Activated naive CD4-positive, alpha-beta T cell treated with anti-CD3 and anti-CD28 coated beads, Interleukin-2, amount 10 ng/mL, durations not matched to agents 7 days and 5 days (primary cell): ENCODE data around the gene MYO5B.
A peak's percentile ranks its signal among the peaks of the same experiment; 100 is the strongest.
"Not testable (repeated sequence)": the region's sequence is repeated elsewhere in the genome, so short reads cannot be mapped to it uniquely, and the experiment has no call there.

Experiments used
- CTCF ChIA-PET: fragments of 350-600 bp; sonication (Branson Sonifier 250); formaldehyde crosslinking; loops from one replicate; lab custom pipeline; 2021; ENCODE audit warnings: antibody characterized with exemption; lab: Charles Lee
- DNase-seq: peaks from one replicate; pipeline ENCODE4 v3.0.0-alpha.2; 2020
- H3K27ac Mint-ChIP-seq: one replicate; pipeline ENCODE4 v1.8.0; 2021; ENCODE audit warnings: mild to moderate bottlenecking, moderate library complexity, mixed read lengths
- H3K27me3 Mint-ChIP-seq: one replicate; pipeline ENCODE4 v1.8.0; 2021; ENCODE audit warnings: mild to moderate bottlenecking, mixed read lengths
- H3K36me3 Mint-ChIP-seq: one replicate; pipeline ENCODE4 v1.8.0; 2021; ENCODE audit warnings: mixed read lengths
- H3K4me1 Mint-ChIP-seq: one replicate; pipeline ENCODE4 v1.8.0; 2021; ENCODE audit warnings: mixed read lengths
- H3K4me3 Mint-ChIP-seq: one replicate; pipeline ENCODE4 v1.8.0; 2021; ENCODE audit warnings: mild to moderate bottlenecking, moderate library complexity, mixed read lengths
- H3K9me3 Mint-ChIP-seq: one replicate; pipeline ENCODE4 v1.8.0; 2021; ENCODE audit warnings: mixed read lengths

MYO5B gene

GRCh38 chr18:49842656-49843055 is 352.3 kb downstream of the MYO5B start:
- H3K4me3 Mint-ChIP-seq, result no peak overlapping the region
- no peak overlapping the region for H3K27ac Mint-ChIP-seq
- no peaks in the 10 kb centered on the region for H3K4me1 Mint-ChIP-seq
- CTCF ChIA-PET, result no interaction called here
- no peaks in the 10 kb centered on the region for H3K36me3 Mint-ChIP-seq
- no peaks in the 10 kb centered on the region for H3K9me3 Mint-ChIP-seq
- no peak for DNase-seq
- peaks cover 20% of the 10 kb centered on the region for H3K27me3 Mint-ChIP-seq

- H3K27me3 Mint-ChIP-seq, result peaks cover 9% of the 10 kb centered on the region
- no peaks in the 10 kb centered on the region for H3K4me1 Mint-ChIP-seq
- no peak for DNase-seq
- no peak overlapping the region for H3K27ac Mint-ChIP-seq
- H3K4me3 Mint-ChIP-seq, result no peak overlapping the region
- H3K9me3 Mint-ChIP-seq, result no peaks in the 10 kb centered on the region
- CTCF ChIA-PET, result interaction anchor here (0.7 kb wide), 1 partner anchor 331 kb away, joined by 3 read pairs; no protein-coding TSS in a partner anchor
- no peaks in the 10 kb centered on the region for H3K36me3 Mint-ChIP-seq
Measured at GRCh38 chr18:49841236-49842217, 353.4 kb downstream of the MYO5B start.

GRCh38 chr18:49839012-49839411 is 355.9 kb downstream of the MYO5B start:
- Mint-ChIP-seq H3K4me1 (no peaks in the 10 kb centered on the region), H3K27ac (no peak overlapping the region), H3K4me3 (no peak overlapping the region), H3K27me3 (no peaks in the 10 kb centered on the region), H3K9me3 (no peaks in the 10 kb centered on the region), H3K36me3 (no peaks in the 10 kb centered on the region)
- CTCF ChIA-PET, result no interaction called here
- DNase-seq, result no peak

GRCh38 chr18:49838381-49838780 is 356.6 kb downstream of the MYO5B start:
- CTCF ChIA-PET, result no interaction called here
- H3K27ac Mint-ChIP-seq, result no peak overlapping the region
- no peaks in the 10 kb centered on the region for H3K27me3 Mint-ChIP-seq
- H3K4me1 Mint-ChIP-seq, result no peaks in the 10 kb centered on the region
- H3K4me3 Mint-ChIP-seq, result no peak overlapping the region
- no peak for DNase-seq
- no peaks in the 10 kb centered on the region for H3K9me3 Mint-ChIP-seq
- no peaks in the 10 kb centered on the region for H3K36me3 Mint-ChIP-seq

- Mint-ChIP-seq H3K27ac (no peak overlapping the region), H3K4me3 (no peak overlapping the region), H3K9me3 (no peaks in the 10 kb centered on the region), H3K27me3 (no peaks in the 10 kb centered on the region), H3K4me1 (no peaks in the 10 kb centered on the region), H3K36me3 (no peaks in the 10 kb centered on the region)
- no peak for DNase-seq
- CTCF ChIA-PET, result no interaction called here
Measured at GRCh38 chr18:49837889-49838288, 357.1 kb downstream of the MYO5B start.

- DNase-seq, CTCF ChIA-PET, H3K9me3 Mint-ChIP-seq, H3K27ac Mint-ChIP-seq, H3K4me1 Mint-ChIP-seq, H3K27me3 Mint-ChIP-seq, H3K4me3 Mint-ChIP-seq, H3K36me3 Mint-ChIP-seq: not testable (repeated sequence)
Measured at GRCh38 chr18:49837316-49837835, 357.6 kb downstream of the MYO5B start.

- no peak for DNase-seq
- CTCF ChIA-PET, result no interaction called here
- Mint-ChIP-seq H3K36me3 (peaks cover 3% of the 10 kb centered on the region), H3K27ac (no peak overlapping the region), H3K4me3 (no peak overlapping the region), H3K4me1 (no peaks in the 10 kb centered on the region), H3K9me3 (peaks cover 3% of the 10 kb centered on the region), H3K27me3 (no peaks in the 10 kb centered on the region)
Measured at GRCh38 chr18:49835405-49835804, 359.5 kb downstream of the MYO5B start.

GRCh38 chr18:49834258-49834657 is 360.7 kb downstream of the MYO5B start:
- H3K4me1 Mint-ChIP-seq, result no peaks in the 10 kb centered on the region
- H3K27ac Mint-ChIP-seq, result no peak overlapping the region
- H3K9me3 Mint-ChIP-seq, result peaks cover 3% of the 10 kb centered on the region
- CTCF ChIA-PET, result no interaction called here
- no peaks in the 10 kb centered on the region for H3K27me3 Mint-ChIP-seq
- no peak for DNase-seq
- H3K36me3 Mint-ChIP-seq, result peaks cover 3% of the 10 kb centered on the region
- H3K4me3 Mint-ChIP-seq, result no peak overlapping the region

- H3K4me1 Mint-ChIP-seq, result no peaks in the 10 kb centered on the region
- peaks cover 5% of the 10 kb centered on the region for H3K36me3 Mint-ChIP-seq
- H3K27me3 Mint-ChIP-seq, result no peaks in the 10 kb centered on the region
- H3K9me3 Mint-ChIP-seq, result peaks cover 3% of the 10 kb centered on the region
- no peak overlapping the region for H3K4me3 Mint-ChIP-seq
- CTCF ChIA-PET, result no interaction called here
- DNase-seq, result no peak
- H3K27ac Mint-ChIP-seq, result no peak overlapping the region
Measured at GRCh38 chr18:49833814-49834213, 361.1 kb downstream of the MYO5B start.

- CTCF ChIA-PET, result no interaction called here
- H3K36me3 Mint-ChIP-seq, result peaks cover 16% of the 10 kb centered on the region
- no peak overlapping the region for H3K27ac Mint-ChIP-seq
- no peak for DNase-seq
- H3K9me3 Mint-ChIP-seq, result peaks cover 14% of the 10 kb centered on the region
- H3K4me1 Mint-ChIP-seq, result no peaks in the 10 kb centered on the region
- H3K4me3 Mint-ChIP-seq, result no peak overlapping the region
- no peaks in the 10 kb centered on the region for H3K27me3 Mint-ChIP-seq
Measured at GRCh38 chr18:49832221-49832647, 362.7 kb downstream of the MYO5B start.

- peaks cover 33% of the 10 kb centered on the region for H3K36me3 Mint-ChIP-seq
- no peak overlapping the region for H3K4me3 Mint-ChIP-seq
- H3K27ac Mint-ChIP-seq, result no peak overlapping the region
- DNase-seq, result no peak
- H3K4me1 Mint-ChIP-seq, result peaks cover 3% of the 10 kb centered on the region
- CTCF ChIA-PET, result no interaction called here
- H3K27me3 Mint-ChIP-seq, result no peaks in the 10 kb centered on the region
- peaks cover 25% of the 10 kb centered on the region for H3K9me3 Mint-ChIP-seq
Measured at GRCh38 chr18:49827996-49828395, 367.0 kb downstream of the MYO5B start.

- DNase-seq, result peak; percentile 65
- H3K9me3 Mint-ChIP-seq, result no peaks in the 10 kb centered on the region
- H3K27me3 Mint-ChIP-seq, result no peaks in the 10 kb centered on the region
- H3K4me3 Mint-ChIP-seq, result peak overlapping the region; percentile 57
- peaks cover 72% of the 10 kb centered on the region for H3K4me1 Mint-ChIP-seq
- H3K27ac Mint-ChIP-seq, result peak overlapping the region; percentile 97
- peaks cover 52% of the 10 kb centered on the region for H3K36me3 Mint-ChIP-seq
- CTCF ChIA-PET, result interaction anchor here (1.3 to 1.5 kb wide), 2 partner anchors 34 to 39 kb away, joined by 3 to 4 read pairs; no protein-coding TSS in a partner anchor
Measured at GRCh38 chr18:49819823-49820671, 374.9 kb downstream of the MYO5B start.

- CTCF ChIA-PET, result interaction anchor here (1.3 to 1.5 kb wide), 2 partner anchors 35 to 40 kb away, joined by 3 to 4 read pairs; no protein-coding TSS in a partner anchor
- Mint-ChIP-seq H3K27me3 (no peaks in the 10 kb centered on the region), H3K9me3 (no peaks in the 10 kb centered on the region), H3K4me3 (peak overlapping the region; percentile 57), H3K4me1 (peaks cover 78% of the 10 kb centered on the region), H3K27ac (peak overlapping the region; percentile 97), H3K36me3 (peaks cover 51% of the 10 kb centered on the region)
- no peak for DNase-seq
Measured at GRCh38 chr18:49819071-49819662, 375.8 kb downstream of the MYO5B start.

- CTCF ChIA-PET, result no interaction called here
- Mint-ChIP-seq H3K27ac (peak overlapping the region; percentile 97), H3K36me3 (peaks cover 48% of the 10 kb centered on the region), H3K4me1 (peaks cover 76% of the 10 kb centered on the region), H3K27me3 (no peaks in the 10 kb centered on the region), H3K4me3 (peak overlapping the region; percentile 8), H3K9me3 (no peaks in the 10 kb centered on the region)
- DNase-seq, result no peak
Measured at GRCh38 chr18:49817947-49818346, 377.0 kb downstream of the MYO5B start.
